IMR-90 (cell line): Measurements from ENCODE around the gene ZFPM1. TPM values are rescaled to one million over a fixed set of nuclear protein-coding genes. Genes with fewer than 3 reads are reported as not detected.
"Not testable (repeated sequence)": the region's sequence is repeated elsewhere in the genome, so short reads cannot be mapped to it uniquely, and the experiment has no call there.

Experiments
- ATAC-seq: fragments of 200-7000 bp; cut with Tn5 transposase; 2 replicates; pipeline ENCODE4 v1.9.1; 2020; ENCODE audit warnings: low read depth, mild to moderate bottlenecking, moderate library complexity
- BruUV-seq: library from RNA; stranded (reverse); fragments of 400-500 nt; replicated peaks from 2 replicates; lab custom pipeline; 2021; lab: Mats Ljungman, UMichigan
- CTCF ChIA-PET: fragments of 300-600 bp; formaldehyde crosslinking; extraction: SDS; loops from one replicate; lab custom pipeline; 2021; ENCODE audit warnings: antibody characterized with exemption; lab: Yijun Ruan, JAX
- POLR2A ChIA-PET: fragments of 300-600 bp; sonication (Branson Sonifier 250); formaldehyde crosslinking; loops from one replicate; lab custom pipeline; 2022; ENCODE audit warnings: antibody characterized with exemption; ENCODE audit not compliant: unreplicated experiment; lab: Charles Lee
- DNase-seq: peaks from one replicate; pipeline ENCODE4 v3.0.0; 2013
- H2AFZ ChIP-seq: replicated peaks from 2 replicates; pipeline ENCODE3; 2013; ENCODE audit warnings: low read length, mild to moderate bottlenecking; ENCODE audit not compliant: poor library complexity
- H2AK5ac ChIP-seq: 2 replicates; pipeline ENCODE4 v1.6.1; 2013; ENCODE audit warnings: low read depth, low read length, inconsistent platforms
- H2AK9ac ChIP-seq: replicated peaks from 2 replicates; pipeline ENCODE3; 2013; ENCODE audit warnings: mild to moderate bottlenecking, low read depth, low read length, moderate library complexity; ENCODE audit not compliant: poor library complexity
- H2BK120ac ChIP-seq: 2 replicates; pipeline ENCODE4 v1.6.1; 2013; ENCODE audit warnings: low read depth, low read length, inconsistent platforms
- H2BK15ac ChIP-seq: 3 replicates; pipeline ENCODE4 v1.6.1; 2013; ENCODE audit warnings: low read depth, low read length, inconsistent platforms
- H2BK20ac ChIP-seq: 2 replicates; pipeline ENCODE4 v1.6.1; 2013; ENCODE audit warnings: low read depth, mild to moderate bottlenecking, inconsistent platforms, low read length, moderate library complexity
- H2BK5ac ChIP-seq: 2 replicates; pipeline ENCODE4 v1.6.1; 2013; ENCODE audit warnings: mild to moderate bottlenecking, low read depth, low read length, inconsistent platforms; ENCODE audit not compliant: poor library complexity, severe bottlenecking
- H3K14ac ChIP-seq: replicated peaks from 2 replicates; pipeline ENCODE4 v1.6.1; 2013; ENCODE audit warnings: low read depth, low read length, inconsistent platforms
- H3K18ac ChIP-seq: 2 replicates; pipeline ENCODE4 v1.6.1; 2013; ENCODE audit warnings: low read depth, low read length, control low read depth
- H3K23ac ChIP-seq: 2 replicates; pipeline ENCODE4 v1.6.1; 2013; ENCODE audit warnings: low read depth, low read length, inconsistent platforms
- H3K27ac ChIP-seq: 2 replicates; pipeline ENCODE4 v1.5.1; 2013; ENCODE audit warnings: mild to moderate bottlenecking, control low read depth, low read length; ENCODE audit not compliant: insufficient read depth
- H3K27me3 ChIP-seq: 2 replicates; pipeline ENCODE4 v1.6.1; 2013; ENCODE audit warnings: low read length; ENCODE audit not compliant: control insufficient read depth, insufficient read depth
- H3K36me3 ChIP-seq: 2 replicates; pipeline ENCODE4 v1.6.1; 2013; ENCODE audit warnings: low read length, mixed read lengths; ENCODE audit not compliant: control insufficient read depth, insufficient read depth
- H3K4ac ChIP-seq: 2 replicates; pipeline ENCODE4 v1.6.1; 2013; ENCODE audit warnings: low read depth, low read length, inconsistent platforms
- H3K4me1 ChIP-seq: 2 replicates; pipeline ENCODE4 v1.6.1; 2013; ENCODE audit warnings: low read length, mixed read lengths; ENCODE audit not compliant: control insufficient read depth, insufficient read depth
- H3K4me2 ChIP-seq: 2 replicates; pipeline ENCODE4 v1.6.1; 2013; ENCODE audit warnings: low read depth, mild to moderate bottlenecking, control low read depth, low read length, moderate library complexity
- H3K4me3 ChIP-seq: 2 replicates; pipeline ENCODE4 v1.5.1; 2013; ENCODE audit warnings: low read depth, mild to moderate bottlenecking, control low read depth, low read length, moderate library complexity; ENCODE audit not compliant: insufficient read depth
- H3K56ac ChIP-seq: 2 replicates; pipeline ENCODE4 v1.6.1; 2013; ENCODE audit warnings: low read length, inconsistent platforms; ENCODE audit not compliant: insufficient read depth; ENCODE audit errors: extremely low read depth
- H3K79me1 ChIP-seq, 2 experiments: 2 replicates each; pipeline ENCODE4 v1.6.1; 2013; ENCODE audit warnings: low read length in 2 of 2, inconsistent platforms in 1 of 2, low read depth in 1 of 2
- H3K9ac ChIP-seq: 2 replicates; pipeline ENCODE4 v1.6.1; 2013; ENCODE audit warnings: low read depth, low read length, control low read depth
- H3K9me1 ChIP-seq: 2 replicates; pipeline ENCODE4 v1.6.1; 2013; ENCODE audit warnings: low read length, inconsistent platforms; ENCODE audit not compliant: insufficient read depth
- H3K9me3 ChIP-seq: 2 replicates; pipeline ENCODE4 v1.6.1; 2013; ENCODE audit warnings: low read length; ENCODE audit not compliant: control insufficient read depth, insufficient read depth
- H4K20me1 ChIP-seq: 2 replicates; pipeline ENCODE4 v1.6.1; 2013; ENCODE audit warnings: low read length, inconsistent platforms; ENCODE audit not compliant: insufficient read depth
- H4K5ac ChIP-seq: 2 replicates; pipeline ENCODE4 v1.6.1; 2013; ENCODE audit warnings: mild to moderate bottlenecking, low read depth, low read length, control low read depth
- H4K8ac ChIP-seq, 2 experiments: 2 replicates each; pipeline ENCODE4 v1.6.1; 2013; ENCODE audit warnings: low read depth in 2 of 2, low read length in 2 of 2, control low read depth in 1 of 2, inconsistent platforms in 1 of 2
- H4K91ac ChIP-seq: 2 replicates; pipeline ENCODE4 v1.6.1; 2013; ENCODE audit warnings: low read depth, low read length, inconsistent platforms; ENCODE audit not compliant: insufficient read depth
- WGBS, 2 experiments: methylation state at CpG; one replicate each; pipeline versions ENCODE4 v1.1.5 to v1.1.7; 2013; ENCODE audit warnings: missing lambda C conversion rate in 2 of 2; ENCODE audit not compliant: insufficient read length in 1 of 2; ENCODE audit errors: extremely low coverage in 2 of 2; 5-methylcytosine and 5-hydroxymethylcytosine counted together
- dilution Hi-C: fragments of 300-500 bp; cut with HindIII; formaldehyde crosslinking; loops from one replicate; pipeline ENCODE4 v1.14.3; 2018; ENCODE audit warnings: low sequenced_read_pairs; ENCODE audit not compliant: unreplicated experiment
- in situ Hi-C: fragments of 300-500 bp; cut with MboI; formaldehyde crosslinking; loops from 3 replicates; pipeline ENCODE4 v1.14.3; 2019; ENCODE audit warnings: low sequenced_read_pairs, inconsistent platforms, mixed read lengths
- intact Hi-C: fragments of 100-400 bp; cut with micrococcal nuclease; formaldehyde crosslinking; loops from 2 replicates; pipeline ENCODE4 v1.10.0; 2022
- polyA plus RNA-seq, 3 experiments: library from polyadenylated mRNA; depleted of rRNA; stranded (reverse); fragments of >200 nt; gene quantifications; 2 replicates each; pipeline ENCODE4 v1.2.3, GENCODE V29; 2012; ENCODE audit warnings: low replicate concordance in 1 of 3
- total RNA-seq: library from RNA; depleted of rRNA; stranded (reverse); fragments of >200 nt; gene quantifications from 2 replicates; pipeline ENCODE4 v1.2.3, GENCODE V29; 2012

ZFPM1 gene
- total and polyA plus RNA-seq, 2 of the 4 experiments (the other 2 are of a cell fraction), result 0.36 to 1.1 TPM

- BruUV-seq, result not testable (repeated sequence)
These were observed 32.3 kb downstream of the ZFPM1 start for GRCh38 chr16:88485366-88485741.

More at GRCh38 chr16:88485366-88485741, 32.3 kb downstream of the ZFPM1 start:
- DNase-seq, H3K4ac ChIP-seq, H3K56ac ChIP-seq, H3K27me3 ChIP-seq, H3K27ac ChIP-seq, in situ Hi-C loops, H3K14ac ChIP-seq, dilution Hi-C loops, H2BK15ac ChIP-seq, H4K91ac ChIP-seq, H2BK120ac ChIP-seq, H3K4me1 ChIP-seq, intact Hi-C loops, H3K9ac ChIP-seq, ATAC-seq, H3K9me1 ChIP-seq, H2AK9ac ChIP-seq, H3K79me1 ChIP-seq, POLR2A ChIA-PET, H2AK5ac ChIP-seq, H2BK5ac ChIP-seq, CTCF ChIA-PET, H4K8ac ChIP-seq, H3K4me2 ChIP-seq, H2BK20ac ChIP-seq, H3K4me3 ChIP-seq, H3K23ac ChIP-seq, H3K36me3 ChIP-seq, H3K9me3 ChIP-seq, H2AFZ ChIP-seq, H3K18ac ChIP-seq, H4K5ac ChIP-seq: not testable (repeated sequence)
- no CpG with 5 or more reads among the region's 8 CpGs for WGBS, 2 experiments
- peaks cover 44% of the 10 kb centered on the region for H4K20me1 ChIP-seq
